Embryonic facial prominence (tissue), 1 donor: ENCODE results near the gene AZU1.

Source experiments
- DNase-seq: peaks from one replicate; pipeline ENCODE4 v3.0.0-alpha.2; 2016; ENCODE audit errors: extremely low spot score

Gene AZU1

GRCh38 chr19:827710-828321 is at the start of gene AZU1:
TSS of gene AZU1 (plus strand) at chr19:827837. CDS start at chr19:827847, 10 bp downstream.
- no peak for DNase-seq

GRCh38 chr19:778910-779653 is 48.6 kb upstream of the AZU1 start:
- no peak for DNase-seq

GRCh38 chr19:780935-781334 is 46.7 kb upstream of the AZU1 start:
- DNase-seq: no peak

- DNase-seq: no peak
These were observed 45.8 kb upstream of the AZU1 start for GRCh38 chr19:781800-782184.

- no peak for DNase-seq
These were observed 45.3 kb upstream of the AZU1 start for GRCh38 chr19:782185-782877.

- DNase-seq: no peak
These were observed 44.6 kb upstream of the AZU1 start for GRCh38 chr19:782878-783668.

- no peak for DNase-seq
These were observed 43.1 kb upstream of the AZU1 start for GRCh38 chr19:784541-784940.

- no peak for DNase-seq
These were observed 40.1 kb upstream of the AZU1 start for GRCh38 chr19:787536-787935.

- no peak for DNase-seq
These were observed 39.0 kb upstream of the AZU1 start for GRCh38 chr19:788686-788982.

- DNase-seq: no peak
These were observed 38.5 kb upstream of the AZU1 start for GRCh38 chr19:788983-789700.

- no peak for DNase-seq
These were observed 38.0 kb upstream of the AZU1 start for GRCh38 chr19:789701-790060.

- no peak for DNase-seq
These were observed 36.5 kb upstream of the AZU1 start for GRCh38 chr19:791007-791566.

- DNase-seq: no peak
These were observed 35.9 kb upstream of the AZU1 start for GRCh38 chr19:791567-792305.

GRCh38 chr19:792306-792885 is 35.2 kb upstream of the AZU1 start:
- no peak for DNase-seq

- DNase-seq: no peak
These were observed 33.8 kb upstream of the AZU1 start for GRCh38 chr19:793806-794205.

GRCh38 chr19:795073-795611 is 32.5 kb upstream of the AZU1 start:
- DNase-seq: no peak

GRCh38 chr19:795691-796581 is 31.7 kb upstream of the AZU1 start:
- DNase-seq: no peak

- peak; percentile 100 for DNase-seq
These were observed 30.7 kb upstream of the AZU1 start, which contains the start of gene PTBP1 for GRCh38 chr19:796692-797527. TSS of gene PTBP1 (plus strand) at chr19:797452. CDS start at chr19:797498, 46 bp downstream.
